Sigmoid colon (tissue), 4 donors: Measurements from ENCODE around the gene TSKU.

Experiments used
- EP300 ChIP-seq, 4 donors: sonication (generic); formaldehyde crosslinking; IDR thresholded peaks; one replicate each; pipeline ENCODE4 v1.6.1; 2017; ENCODE audit warnings: antibody characterized with exemption in 4 of 4
- POLR2A ChIP-seq, 2 donors: fragments of 450-650 bp; IDR thresholded peaks; one replicate each; pipeline ENCODE4 v1.6.1; 2016; ENCODE audit warnings: antibody characterized with exemption in 2 of 2, mild to moderate bottlenecking in 2 of 2, moderate library complexity in 2 of 2
- POLR2AphosphoS5 ChIP-seq, 4 donors: sonication (generic); formaldehyde crosslinking; IDR thresholded peaks; one replicate each; pipeline ENCODE4 v1.6.1; 2017; ENCODE audit warnings: antibody characterized with exemption in 4 of 4
- TF ChIP-seq, protein P1 (sequence below), 4 experiments: fragments of 450-650 bp in 3 of 4; fragments of 200-600 bp in 1 of 4; IDR thresholded peaks; one replicate each; pipeline ENCODE4 v1.5.1; 2016 to 2019; ENCODE audit warnings: antibody characterized with exemption in 4 of 4, mild to moderate bottlenecking in 3 of 4, moderate library complexity in 2 of 4

DNA sequence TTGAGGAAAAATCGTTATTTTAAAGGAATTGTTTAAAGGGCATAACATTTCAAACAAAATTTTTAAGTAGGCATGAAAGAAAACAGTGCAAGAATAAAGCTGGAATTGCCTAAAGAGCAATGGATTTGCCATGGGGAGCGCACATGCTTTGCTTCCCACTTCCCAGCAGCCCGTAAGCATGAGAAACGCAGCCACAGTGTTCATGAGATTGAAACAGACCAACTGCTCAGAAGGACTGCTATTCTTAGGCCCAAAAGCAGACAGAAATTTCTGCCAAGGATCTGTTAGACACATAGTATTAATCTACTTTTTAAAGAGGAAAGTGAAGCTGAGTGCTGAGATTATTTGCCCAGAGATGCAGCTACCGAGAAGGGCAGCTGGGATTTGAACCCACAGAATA is 34.2 kb upstream of the TSKU start:
- TF ChIP-seq, protein P1, sequence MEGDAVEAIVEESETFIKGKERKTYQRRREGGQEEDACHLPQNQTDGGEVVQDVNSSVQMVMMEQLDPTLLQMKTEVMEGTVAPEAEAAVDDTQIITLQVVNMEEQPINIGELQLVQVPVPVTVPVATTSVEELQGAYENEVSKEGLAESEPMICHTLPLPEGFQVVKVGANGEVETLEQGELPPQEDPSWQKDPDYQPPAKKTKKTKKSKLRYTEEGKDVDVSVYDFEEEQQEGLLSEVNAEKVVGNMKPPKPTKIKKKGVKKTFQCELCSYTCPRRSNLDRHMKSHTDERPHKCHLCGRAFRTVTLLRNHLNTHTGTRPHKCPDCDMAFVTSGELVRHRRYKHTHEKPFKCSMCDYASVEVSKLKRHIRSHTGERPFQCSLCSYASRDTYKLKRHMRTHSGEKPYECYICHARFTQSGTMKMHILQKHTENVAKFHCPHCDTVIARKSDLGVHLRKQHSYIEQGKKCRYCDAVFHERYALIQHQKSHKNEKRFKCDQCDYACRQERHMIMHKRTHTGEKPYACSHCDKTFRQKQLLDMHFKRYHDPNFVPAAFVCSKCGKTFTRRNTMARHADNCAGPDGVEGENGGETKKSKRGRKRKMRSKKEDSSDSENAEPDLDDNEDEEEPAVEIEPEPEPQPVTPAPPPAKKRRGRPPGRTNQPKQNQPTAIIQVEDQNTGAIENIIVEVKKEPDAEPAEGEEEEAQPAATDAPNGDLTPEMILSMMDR (IDR thresholded peaks at IDR 0.05) = no peak
- TF ChIP-seq POLR2A (IDR thresholded peaks at IDR 0.05) (no peak), POLR2AphosphoS5 (IDR thresholded peaks at IDR 0.05) (no peak), EP300 (IDR thresholded peaks at IDR 0.05) (no peak)
